Measurements from ENCODE around the gene TRIM72.

DNA sequence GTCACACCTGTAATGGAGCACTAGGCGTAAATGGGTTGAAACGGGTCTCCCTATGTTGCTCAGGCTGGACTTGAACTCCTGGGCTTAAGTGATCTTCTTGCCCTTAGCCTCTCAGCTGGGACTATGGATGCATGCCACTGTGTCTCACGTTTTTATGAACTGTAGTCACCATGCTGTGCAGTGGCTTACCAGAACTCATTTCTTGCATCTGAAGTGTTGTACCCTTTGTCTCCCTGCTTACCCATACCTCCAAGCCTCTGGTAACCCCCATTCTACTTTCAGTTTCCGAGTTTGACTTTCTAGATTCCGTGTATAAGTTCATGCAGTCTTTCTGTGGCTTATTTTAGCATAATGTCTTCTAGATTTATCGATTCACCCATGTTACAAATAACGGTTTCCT, 19.0 kb upstream of the TRIM72 start:
- TF ChIP-seq, protein P1, sequence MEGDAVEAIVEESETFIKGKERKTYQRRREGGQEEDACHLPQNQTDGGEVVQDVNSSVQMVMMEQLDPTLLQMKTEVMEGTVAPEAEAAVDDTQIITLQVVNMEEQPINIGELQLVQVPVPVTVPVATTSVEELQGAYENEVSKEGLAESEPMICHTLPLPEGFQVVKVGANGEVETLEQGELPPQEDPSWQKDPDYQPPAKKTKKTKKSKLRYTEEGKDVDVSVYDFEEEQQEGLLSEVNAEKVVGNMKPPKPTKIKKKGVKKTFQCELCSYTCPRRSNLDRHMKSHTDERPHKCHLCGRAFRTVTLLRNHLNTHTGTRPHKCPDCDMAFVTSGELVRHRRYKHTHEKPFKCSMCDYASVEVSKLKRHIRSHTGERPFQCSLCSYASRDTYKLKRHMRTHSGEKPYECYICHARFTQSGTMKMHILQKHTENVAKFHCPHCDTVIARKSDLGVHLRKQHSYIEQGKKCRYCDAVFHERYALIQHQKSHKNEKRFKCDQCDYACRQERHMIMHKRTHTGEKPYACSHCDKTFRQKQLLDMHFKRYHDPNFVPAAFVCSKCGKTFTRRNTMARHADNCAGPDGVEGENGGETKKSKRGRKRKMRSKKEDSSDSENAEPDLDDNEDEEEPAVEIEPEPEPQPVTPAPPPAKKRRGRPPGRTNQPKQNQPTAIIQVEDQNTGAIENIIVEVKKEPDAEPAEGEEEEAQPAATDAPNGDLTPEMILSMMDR (conservative IDR thresholded peaks at IDR 0.05 in 1 of 2, IDR thresholded peaks at IDR 0.05 in 1 of 2; ENCODE audit: extremely low read depth in 1 of 2, insufficient read depth in 1 of 2, low read depth in 1 of 2, low read length in 2 of 2) = no peak
- TF ChIP-seq EZH2 (IDR thresholded peaks at IDR 0.05; ENCODE audit: borderline replicate concordance, low read length) = no peak
